ENCODE measurements around the gene CATSPERD.
"Not testable (repeated sequence)": the region's sequence is repeated elsewhere in the genome, so short reads cannot be mapped to it uniquely, and the experiment has no call there.

Gene CATSPERD

GRCh38 chr19:5727453-5728050, 7.1 kb downstream of the CATSPERD start:
- H3K27ac Mint-ChIP-seq, result no peak overlapping the region
- no peaks in the 10 kb centered on the region for H3K36me3 Mint-ChIP-seq (ENCODE audit: low read depth)
- no peak overlapping the region for H3K4me3 Mint-ChIP-seq
- DNase-seq, result no peak
- no peaks in the 10 kb centered on the region for H3K4me1 Mint-ChIP-seq (ENCODE audit: low read depth)
- no peaks in the 10 kb centered on the region for H3K9me3 Mint-ChIP-seq
- no peaks in the 10 kb centered on the region for H3K27me3 Mint-ChIP-seq

- not testable (repeated sequence) for DNase-seq; H3K4me1 Mint-ChIP-seq (ENCODE audit: low read depth); H3K4me3 Mint-ChIP-seq; H3K9me3 Mint-ChIP-seq; H3K27me3 Mint-ChIP-seq; H3K27ac Mint-ChIP-seq; H3K36me3 Mint-ChIP-seq (ENCODE audit: low read depth)
Measured at GRCh38 chr19:5733172-5733571, 12.7 kb downstream of the CATSPERD start.

GRCh38 chr19:5738423-5738822, 18.0 kb downstream of the CATSPERD start:
- peaks cover 3% of the 10 kb centered on the region for H3K27me3 Mint-ChIP-seq
- H3K4me3 Mint-ChIP-seq, result no peak overlapping the region
- no peak overlapping the region for H3K27ac Mint-ChIP-seq
- no peaks in the 10 kb centered on the region for H3K9me3 Mint-ChIP-seq
- H3K36me3 Mint-ChIP-seq (ENCODE audit: low read depth), result no peaks in the 10 kb centered on the region
- DNase-seq, result no peak
- H3K4me1 Mint-ChIP-seq (ENCODE audit: low read depth), result no peaks in the 10 kb centered on the region

DNA sequence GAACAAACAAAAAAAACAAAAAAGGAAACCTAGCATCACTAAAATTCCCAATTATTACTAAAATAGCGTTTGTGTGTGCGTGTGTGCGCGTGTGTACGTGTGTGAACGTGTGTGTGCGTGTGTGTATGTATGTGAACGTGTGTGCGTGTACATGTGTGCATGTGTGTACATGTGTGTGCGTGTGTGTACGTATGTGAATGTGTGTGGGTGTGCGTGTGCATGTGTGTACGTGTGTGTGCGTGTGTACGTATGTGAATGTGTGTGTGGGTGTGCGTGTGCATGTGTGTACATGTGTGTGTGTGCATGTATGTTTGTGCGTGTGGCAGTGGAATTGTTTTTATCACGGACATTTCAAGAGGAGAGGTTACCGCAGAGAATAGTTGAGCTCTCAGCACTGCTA, 21.6 kb downstream of the CATSPERD start:
- Mint-ChIP-seq H3K9me3 (no peaks in the 10 kb centered on the region), H3K36me3 (ENCODE audit: low read depth) (no peaks in the 10 kb centered on the region), H3K4me3 (no peak overlapping the region), H3K4me1 (ENCODE audit: low read depth) (no peaks in the 10 kb centered on the region), H3K27ac (no peak overlapping the region), H3K27me3 (no peaks in the 10 kb centered on the region)
- DNase-seq, result no peak

GRCh38 chr19:5743630-5744029, 23.2 kb downstream of the CATSPERD start:
- no peak for DNase-seq
- Mint-ChIP-seq H3K36me3 (ENCODE audit: low read depth) (no peaks in the 10 kb centered on the region), H3K4me3 (no peak overlapping the region), H3K4me1 (ENCODE audit: low read depth) (no peaks in the 10 kb centered on the region), H3K27me3 (peaks cover 3% of the 10 kb centered on the region), H3K9me3 (no peaks in the 10 kb centered on the region), H3K27ac (no peak overlapping the region)

GRCh38 chr19:5744999-5745398, 24.6 kb downstream of the CATSPERD start:
- not testable (repeated sequence) for H3K27me3 Mint-ChIP-seq; H3K36me3 Mint-ChIP-seq (ENCODE audit: low read depth); H3K9me3 Mint-ChIP-seq; DNase-seq; H3K27ac Mint-ChIP-seq; H3K4me1 Mint-ChIP-seq (ENCODE audit: low read depth); H3K4me3 Mint-ChIP-seq

GRCh38 chr19:5748920-5749319, 28.5 kb downstream of the CATSPERD start:
- not testable (repeated sequence) for H3K4me1 Mint-ChIP-seq (ENCODE audit: low read depth); H3K36me3 Mint-ChIP-seq (ENCODE audit: low read depth); H3K4me3 Mint-ChIP-seq; H3K27ac Mint-ChIP-seq; H3K9me3 Mint-ChIP-seq; DNase-seq
- peaks cover 11% of the 10 kb centered on the region for H3K27me3 Mint-ChIP-seq

- Mint-ChIP-seq H3K4me3 (no peak overlapping the region), H3K27me3 (peaks cover 14% of the 10 kb centered on the region), H3K36me3 (ENCODE audit: low read depth) (no peaks in the 10 kb centered on the region), H3K4me1 (ENCODE audit: low read depth) (no peaks in the 10 kb centered on the region), H3K27ac (no peak overlapping the region), H3K9me3 (no peaks in the 10 kb centered on the region)
- no peak for DNase-seq
Measured at GRCh38 chr19:5749505-5749904, 29.1 kb downstream of the CATSPERD start.

DNA sequence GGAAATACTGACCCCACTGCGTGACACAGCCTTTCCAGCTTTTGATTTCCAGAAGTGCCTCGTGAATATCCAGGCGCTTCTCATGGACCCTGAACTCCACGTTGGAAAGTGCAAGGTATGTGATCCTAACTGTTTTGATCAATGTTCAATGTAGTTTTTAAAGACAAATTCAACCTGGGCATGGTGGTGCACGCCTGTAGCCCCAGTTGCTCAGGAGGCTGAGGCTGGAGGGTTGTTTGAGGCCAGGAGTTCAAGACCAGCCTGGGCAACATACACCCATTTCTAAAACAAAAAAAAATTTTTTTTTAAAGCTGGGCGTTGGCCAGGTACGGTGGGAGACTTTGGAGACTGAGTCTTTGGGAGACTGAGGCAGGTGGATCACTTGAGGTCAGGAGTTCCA, 31.3 kb downstream of the CATSPERD start:
- no peaks in the 10 kb centered on the region for H3K9me3 Mint-ChIP-seq
- H3K4me1 Mint-ChIP-seq (ENCODE audit: low read depth), result no peaks in the 10 kb centered on the region
- DNase-seq, result no peak
- no peak overlapping the region for H3K4me3 Mint-ChIP-seq
- H3K36me3 Mint-ChIP-seq (ENCODE audit: low read depth), result no peaks in the 10 kb centered on the region
- H3K27me3 Mint-ChIP-seq, result peaks cover 14% of the 10 kb centered on the region
- no peak overlapping the region for H3K27ac Mint-ChIP-seq

DNA sequence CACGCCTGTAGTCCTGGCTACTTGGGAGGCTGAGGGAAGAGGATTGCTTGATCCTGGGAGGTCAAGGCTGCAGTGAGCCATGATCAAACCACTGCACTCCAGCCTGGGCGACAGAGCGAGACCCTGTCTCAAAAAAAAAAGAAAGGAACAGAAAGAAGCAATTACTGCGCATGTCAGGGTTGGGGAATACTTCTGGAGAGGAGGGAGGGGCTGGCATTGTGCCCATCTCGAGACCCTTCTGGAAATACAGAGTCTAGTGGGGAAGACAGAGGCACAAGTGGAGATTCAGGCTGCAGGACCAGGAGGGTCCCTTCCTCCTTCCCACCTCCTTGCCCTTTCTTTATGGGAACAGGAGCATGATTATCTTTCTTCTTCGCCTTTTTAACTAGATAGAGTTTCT, 33.3 kb downstream of the CATSPERD start:
- Mint-ChIP-seq H3K27ac (no peak overlapping the region), H3K4me1 (ENCODE audit: low read depth) (no peaks in the 10 kb centered on the region), H3K27me3 (peaks cover 18% of the 10 kb centered on the region), H3K9me3 (no peaks in the 10 kb centered on the region), H3K36me3 (ENCODE audit: low read depth) (no peaks in the 10 kb centered on the region), H3K4me3 (no peak overlapping the region)
- DNase-seq, result no peak

DNA sequence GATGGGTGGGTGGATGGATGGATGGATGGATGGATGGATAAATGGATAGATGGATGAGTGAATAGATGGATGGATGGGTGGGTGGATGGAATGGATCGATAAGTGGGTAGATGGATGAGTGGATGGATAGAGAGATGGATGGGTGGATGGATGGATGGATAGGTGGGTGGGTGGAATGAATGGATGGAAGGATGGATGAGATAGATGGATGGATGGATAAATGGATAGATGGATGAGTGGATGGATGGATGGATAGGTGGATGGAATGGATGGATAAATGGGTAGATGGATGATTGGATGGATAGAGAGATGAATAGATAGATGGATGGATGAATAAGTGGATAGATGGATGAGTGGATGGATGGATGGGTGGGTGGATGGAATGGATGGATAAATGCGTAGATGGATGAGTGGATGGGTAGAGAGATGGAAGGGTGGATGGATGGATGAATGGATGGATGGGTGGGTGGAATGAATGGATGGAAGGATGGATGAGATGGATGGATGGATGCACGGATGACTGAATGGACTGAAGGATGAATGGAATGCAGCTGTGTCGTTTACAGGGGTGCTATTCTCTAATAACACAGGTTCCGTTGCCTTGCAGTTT, 42.3 kb downstream of the CATSPERD start:
- DNase-seq, result no peak
- H3K27ac Mint-ChIP-seq, result no peak overlapping the region
- H3K4me1 Mint-ChIP-seq (ENCODE audit: low read depth), result no peaks in the 10 kb centered on the region
- H3K27me3 Mint-ChIP-seq, result peaks cover 6% of the 10 kb centered on the region
- H3K4me3 Mint-ChIP-seq, result no peak overlapping the region
- no peaks in the 10 kb centered on the region for H3K9me3 Mint-ChIP-seq
- no peaks in the 10 kb centered on the region for H3K36me3 Mint-ChIP-seq (ENCODE audit: low read depth)

DNA sequence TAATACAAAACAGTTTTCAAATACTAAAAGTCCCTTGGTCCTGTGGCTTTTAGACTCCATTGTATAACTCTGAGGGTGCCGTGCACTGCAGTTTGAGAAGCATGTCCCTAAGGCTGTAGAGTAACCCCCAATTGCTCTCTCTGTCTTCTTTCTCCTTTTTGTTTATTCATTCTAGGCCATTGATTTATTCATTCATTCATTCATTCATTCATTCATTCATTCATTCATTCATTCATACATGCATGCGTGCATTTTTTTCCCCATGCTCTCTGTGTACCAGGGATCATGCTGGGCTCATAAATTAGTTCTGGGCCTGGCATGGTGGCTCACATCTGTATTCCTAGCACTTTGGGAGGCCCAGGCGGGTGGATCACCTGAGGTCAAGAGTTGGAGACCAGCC, 44.8 kb downstream of the CATSPERD start:
- H3K4me3 Mint-ChIP-seq, result no peak overlapping the region
- DNase-seq, result no peak
- H3K4me1 Mint-ChIP-seq (ENCODE audit: low read depth), result no peaks in the 10 kb centered on the region
- no peak overlapping the region for H3K27ac Mint-ChIP-seq
- H3K9me3 Mint-ChIP-seq, result no peaks in the 10 kb centered on the region
- no peaks in the 10 kb centered on the region for H3K36me3 Mint-ChIP-seq (ENCODE audit: low read depth)
- no peaks in the 10 kb centered on the region for H3K27me3 Mint-ChIP-seq

- Mint-ChIP-seq H3K27ac (no peak overlapping the region), H3K36me3 (ENCODE audit: low read depth) (no peaks in the 10 kb centered on the region), H3K4me3 (no peak overlapping the region), H3K27me3 (no peaks in the 10 kb centered on the region), H3K4me1 (ENCODE audit: low read depth) (no peaks in the 10 kb centered on the region), H3K9me3 (no peaks in the 10 kb centered on the region)
- DNase-seq, result no peak
Measured at GRCh38 chr19:5767949-5768348, 47.5 kb downstream of the CATSPERD start.

GRCh38 chr19:5772416-5772815, 52.0 kb downstream of the CATSPERD start:
- Mint-ChIP-seq H3K9me3 (no peaks in the 10 kb centered on the region), H3K36me3 (ENCODE audit: low read depth) (no peaks in the 10 kb centered on the region), H3K27ac (no peak overlapping the region), H3K4me3 (no peak overlapping the region), H3K4me1 (ENCODE audit: low read depth) (no peaks in the 10 kb centered on the region), H3K27me3 (no peaks in the 10 kb centered on the region)
- no peak for DNase-seq

DNA sequence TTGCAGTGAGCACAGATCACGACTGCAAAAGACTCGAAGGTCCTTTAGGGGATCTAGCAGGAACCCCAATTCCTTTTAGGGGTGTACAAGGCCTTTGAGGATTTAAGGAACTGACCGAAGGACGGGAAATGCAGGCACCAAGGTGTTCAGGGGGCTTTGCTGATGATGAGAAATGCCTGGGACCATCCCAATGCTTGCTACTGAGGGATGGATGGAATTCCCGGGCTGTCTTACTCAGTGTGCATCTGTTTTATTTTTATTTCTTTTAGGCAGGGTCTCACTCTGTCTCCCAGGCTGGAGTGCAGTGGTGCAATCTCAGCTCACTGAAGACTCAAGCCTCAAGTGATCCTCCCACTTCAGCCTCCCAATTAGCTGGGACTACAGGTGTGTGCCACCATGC, 52.8 kb downstream of the CATSPERD start:
- no peaks in the 10 kb centered on the region for H3K27me3 Mint-ChIP-seq
- no peak overlapping the region for H3K4me3 Mint-ChIP-seq
- no peaks in the 10 kb centered on the region for H3K4me1 Mint-ChIP-seq (ENCODE audit: low read depth)
- no peaks in the 10 kb centered on the region for H3K36me3 Mint-ChIP-seq (ENCODE audit: low read depth)
- no peaks in the 10 kb centered on the region for H3K9me3 Mint-ChIP-seq
- DNase-seq, result no peak
- H3K27ac Mint-ChIP-seq, result no peak overlapping the region

DNA sequence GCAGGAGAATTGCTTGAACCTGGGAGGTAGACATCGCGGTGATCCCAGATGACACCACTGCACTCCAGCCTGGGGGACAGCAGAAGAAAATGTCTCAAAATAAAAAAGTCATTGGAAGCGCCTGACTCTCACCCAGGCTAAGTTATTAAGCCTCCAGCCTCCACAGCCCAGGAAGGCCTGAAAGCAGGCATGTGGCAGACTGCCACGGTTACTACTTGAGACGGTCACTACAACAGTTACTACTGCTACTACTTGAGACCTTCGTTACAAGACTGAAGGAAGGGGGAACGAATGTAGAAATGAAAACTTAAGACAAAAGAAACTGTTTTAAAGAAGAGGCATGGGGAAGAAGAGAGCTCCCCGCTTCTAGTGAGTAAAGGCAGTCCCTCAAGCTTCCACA, 54.5 kb downstream of the CATSPERD start:
- Mint-ChIP-seq H3K4me1 (ENCODE audit: low read depth) (no peaks in the 10 kb centered on the region), H3K27ac (no peak overlapping the region), H3K27me3 (no peaks in the 10 kb centered on the region), H3K36me3 (ENCODE audit: low read depth) (no peaks in the 10 kb centered on the region), H3K9me3 (no peaks in the 10 kb centered on the region), H3K4me3 (no peak overlapping the region)
- no peak for DNase-seq
